ENCODE measurements around the gene KCTD1.

DNA sequence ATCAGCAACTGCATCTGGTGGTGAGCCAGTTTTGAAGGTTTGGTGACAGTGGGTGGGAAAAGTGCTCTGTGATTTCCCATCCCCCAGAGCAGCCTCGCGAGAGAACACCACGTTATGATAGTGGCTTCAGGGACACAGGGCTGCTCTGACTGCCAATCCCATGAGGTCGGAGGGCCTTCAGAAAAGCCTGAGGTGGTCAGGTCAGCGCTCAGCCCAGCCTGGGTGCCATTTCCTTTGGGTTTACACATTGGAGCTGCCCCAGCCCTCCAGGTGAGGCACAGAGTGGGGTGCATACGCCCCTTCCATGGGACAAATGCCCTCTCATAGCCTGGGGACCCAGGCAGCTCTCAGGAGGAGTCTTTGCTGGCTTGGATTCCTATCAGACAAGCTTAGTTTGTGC, 126.8 kb downstream of the KCTD1 start:
- TF ChIP-seq CTCF (IDR thresholded peaks at IDR 0.05) (no peak), POLR2A (IDR thresholded peaks at IDR 0.05) (no peak)
